CD4-positive, alpha-beta T cell treated with Interleukin-10 for 1 hour (primary cell): ENCODE results near the gene BCL2L1.
A peak's percentile ranks its signal among the peaks of the same experiment; 100 is the strongest.

Experiments
- DNase-seq: peaks from one replicate; pipeline ENCODE4 v3.0.0-alpha.2; 2020

Gene BCL2L1

GRCh38 chr20:31691646-31692275 lies 30.9 kb downstream of the BCL2L1 start:
- DNase-seq, result no peak

GRCh38 chr20:31690124-31690666 lies 32.5 kb downstream of the BCL2L1 start:
- DNase-seq, result no peak

- no peak for DNase-seq
Observed at GRCh38 chr20:31689141-31689540, 33.5 kb downstream of the BCL2L1 start.

- no peak for DNase-seq
Observed at GRCh38 chr20:31687777-31688176, 34.9 kb downstream of the BCL2L1 start.

GRCh38 chr20:31685853-31686643 lies 36.6 kb downstream of the BCL2L1 start:
- DNase-seq, result no peak

GRCh38 chr20:31684153-31685015 lies 38.3 kb downstream of the BCL2L1 start:
- peak; percentile 46 for DNase-seq

- DNase-seq, result no peak
Observed at GRCh38 chr20:31682927-31683326, 39.7 kb downstream of the BCL2L1 start.

- DNase-seq, result no peak
Observed at GRCh38 chr20:31682352-31682751, 40.3 kb downstream of the BCL2L1 start.

GRCh38 chr20:31681769-31682168 lies 40.9 kb downstream of the BCL2L1 start:
- DNase-seq, result no peak

GRCh38 chr20:31681128-31681727 lies 41.4 kb downstream of the BCL2L1 start:
- no peak for DNase-seq

- DNase-seq, result no peak
Observed at GRCh38 chr20:31680286-31681127, 42.2 kb downstream of the BCL2L1 start.

GRCh38 chr20:31679357-31680285 lies 43.0 kb downstream of the BCL2L1 start:
- DNase-seq, result no peak

GRCh38 chr20:31678389-31679356 lies 44.0 kb downstream of the BCL2L1 start:
- DNase-seq, result no peak

GRCh38 chr20:31677553-31678260 lies 45.0 kb downstream of the BCL2L1 start:
- no peak for DNase-seq

GRCh38 chr20:31676609-31676989 lies 46.1 kb downstream of the BCL2L1 start:
- no peak for DNase-seq

GRCh38 chr20:31675828-31676608 lies 46.6 kb downstream of the BCL2L1 start:
- peak; percentile 83 for DNase-seq

- peak; percentile 79 for DNase-seq
Observed at GRCh38 chr20:31674895-31675827, 47.5 kb downstream of the BCL2L1 start.
